ENCODE results near the gene PUSL1. TPM values are rescaled to one million over a fixed set of nuclear protein-coding genes. Genes with fewer than 3 reads are reported as not detected.

The PUSL1 gene
- total RNA-seq, 2 donors from 2014 or later, result 10.6 to 14.9 TPM

GRCh38 chr1:1349256-1350012 is 41.0 kb downstream of the PUSL1 start, which contains the start of gene DVL1:
DVL1 (minus strand) TSS chr1:1349418; CDS start chr1:1349065, 353 bp downstream.
- no peaks in the 10 kb centered on the region for H3K9me3 ChIP-seq (ENCODE audit: control insufficient read depth, low read length, poor library complexity, severe bottlenecking)
- peak; percentile 71 to 86 (median 79) for DNase-seq
- no peaks in the 10 kb centered on the region for H3K36me3 Mint-ChIP-seq (ENCODE audit: low read depth)
- no peak within 1 kb of the TSS for H3K27ac Mint-ChIP-seq
- H3K4me3 Mint-ChIP-seq, result peak within 1 kb of the TSS; percentile 74
- ATAC-seq, result peak; percentile 85
- peaks cover 11% of the 10 kb centered on the region for H3K27me3 Mint-ChIP-seq
- H3K4me1 Mint-ChIP-seq, result peaks cover 17% of the 10 kb centered on the region

- H3K36me3 Mint-ChIP-seq (ENCODE audit: low read depth), result no peaks in the 10 kb centered on the region
- H3K27ac Mint-ChIP-seq, result no peak overlapping the region
- DNase-seq (no peak), ATAC-seq (no peak)
- H3K27me3 Mint-ChIP-seq, result peaks cover 11% of the 10 kb centered on the region
- peaks cover 15% of the 10 kb centered on the region for H3K4me1 Mint-ChIP-seq
- H3K4me3 Mint-ChIP-seq, result peak overlapping the region; percentile 88
- H3K9me3 ChIP-seq (ENCODE audit: control insufficient read depth, low read length, poor library complexity, severe bottlenecking), result no peaks in the 10 kb centered on the region
Observed at GRCh38 chr1:1351511-1352427, 43.4 kb downstream of the PUSL1 start.

GRCh38 chr1:1352786-1353388 is 44.5 kb downstream of the PUSL1 start:
- Mint-ChIP-seq H3K36me3 (ENCODE audit: low read depth) (no peaks in the 10 kb centered on the region), H3K4me1 (peaks cover 13% of the 10 kb centered on the region), H3K4me3 (no peak overlapping the region), H3K27ac (no peak overlapping the region), H3K27me3 (peaks cover 11% of the 10 kb centered on the region)
- no peak for ATAC-seq
- H3K9me3 ChIP-seq (ENCODE audit: control insufficient read depth, low read length, poor library complexity, severe bottlenecking), result no peaks in the 10 kb centered on the region
- DNase-seq, result no peak

- ATAC-seq (no peak), DNase-seq (no peak)
- Mint-ChIP-seq H3K4me3 (peak overlapping the region; percentile 53), H3K4me1 (peaks cover 13% of the 10 kb centered on the region), H3K36me3 (ENCODE audit: low read depth) (no peaks in the 10 kb centered on the region), H3K27me3 (peaks cover 11% of the 10 kb centered on the region), H3K27ac (no peak overlapping the region)
- H3K9me3 ChIP-seq (ENCODE audit: control insufficient read depth, low read length, poor library complexity, severe bottlenecking), result no peaks in the 10 kb centered on the region
Observed at GRCh38 chr1:1353389-1354151, 45.2 kb downstream of the PUSL1 start.

GRCh38 chr1:1354271-1355247 is 46.2 kb downstream of the PUSL1 start:
- Mint-ChIP-seq H3K4me3 (no peak overlapping the region), H3K27me3 (peaks cover 11% of the 10 kb centered on the region), H3K27ac (no peak overlapping the region), H3K36me3 (ENCODE audit: low read depth) (no peaks in the 10 kb centered on the region), H3K4me1 (peaks cover 21% of the 10 kb centered on the region)
- DNase-seq (no peak), ATAC-seq (peak; percentile 33)
- no peaks in the 10 kb centered on the region for H3K9me3 ChIP-seq (ENCODE audit: control insufficient read depth, low read length, poor library complexity, severe bottlenecking)

- ATAC-seq, result peak; percentile 20
- DNase-seq, result peak in 1 of 3 donors; percentile 5
- no peaks in the 10 kb centered on the region for H3K9me3 ChIP-seq (ENCODE audit: control insufficient read depth, low read length, poor library complexity, severe bottlenecking)
- H3K4me3 Mint-ChIP-seq, result no peak overlapping the region
- H3K27ac Mint-ChIP-seq, result no peak overlapping the region
- H3K36me3 Mint-ChIP-seq (ENCODE audit: low read depth), result no peaks in the 10 kb centered on the region
- peaks cover 21% of the 10 kb centered on the region for H3K4me1 Mint-ChIP-seq
- H3K27me3 Mint-ChIP-seq, result peaks cover 11% of the 10 kb centered on the region
Observed at GRCh38 chr1:1355416-1355815, 47.0 kb downstream of the PUSL1 start.

GRCh38 chr1:1356166-1356795 is 47.9 kb downstream of the PUSL1 start:
- H3K27me3 Mint-ChIP-seq, result peaks cover 11% of the 10 kb centered on the region
- no peaks in the 10 kb centered on the region for H3K9me3 ChIP-seq (ENCODE audit: control insufficient read depth, low read length, poor library complexity, severe bottlenecking)
- DNase-seq (no peak), ATAC-seq (no peak)
- H3K36me3 Mint-ChIP-seq (ENCODE audit: low read depth), result no peaks in the 10 kb centered on the region
- H3K4me3 Mint-ChIP-seq, result no peak overlapping the region
- no peak overlapping the region for H3K27ac Mint-ChIP-seq
- H3K4me1 Mint-ChIP-seq, result peaks cover 21% of the 10 kb centered on the region

GRCh38 chr1:1356796-1357401 is 48.5 kb downstream of the PUSL1 start:
- peaks cover 11% of the 10 kb centered on the region for H3K27me3 Mint-ChIP-seq
- H3K36me3 Mint-ChIP-seq (ENCODE audit: low read depth), result no peaks in the 10 kb centered on the region
- no peak overlapping the region for H3K27ac Mint-ChIP-seq
- no peaks in the 10 kb centered on the region for H3K9me3 ChIP-seq (ENCODE audit: control insufficient read depth, low read length, poor library complexity, severe bottlenecking)
- ATAC-seq (no peak), DNase-seq (peak in 1 of 3 donors; percentile 4)
- peaks cover 21% of the 10 kb centered on the region for H3K4me1 Mint-ChIP-seq
- no peak overlapping the region for H3K4me3 Mint-ChIP-seq

- Mint-ChIP-seq H3K27ac (no peak overlapping the region), H3K4me1 (peaks cover 14% of the 10 kb centered on the region), H3K4me3 (no peak overlapping the region), H3K27me3 (peaks cover 2% of the 10 kb centered on the region), H3K36me3 (ENCODE audit: low read depth) (no peaks in the 10 kb centered on the region)
- DNase-seq (peak in 1 of 3 donors; percentile 9), ATAC-seq (no peak)
- H3K9me3 ChIP-seq (ENCODE audit: control insufficient read depth, low read length, poor library complexity, severe bottlenecking), result no peaks in the 10 kb centered on the region
Observed at GRCh38 chr1:1357871-1358432, 49.6 kb downstream of the PUSL1 start.

- Mint-ChIP-seq H3K27me3 (no peaks in the 10 kb centered on the region), H3K27ac (no peak within 1 kb of the TSS), H3K36me3 (ENCODE audit: low read depth) (no peaks in the 10 kb centered on the region), H3K4me3 (peak within 1 kb of the TSS; percentile 63), H3K4me1 (peaks cover 10% of the 10 kb centered on the region)
- no peaks in the 10 kb centered on the region for H3K9me3 ChIP-seq (ENCODE audit: control insufficient read depth, low read length, poor library complexity, severe bottlenecking)
- ATAC-seq (peak; percentile 21), DNase-seq (peak in 1 of 3 donors; percentile 6)
Observed at GRCh38 chr1:1358433-1359271, 50.3 kb downstream of the PUSL1 start, which contains the start of gene MXRA8. MXRA8 (minus strand) TSS chr1:1358555; CDS start chr1:1358504, 51 bp downstream.

Measured in T-helper 17 cell (primary cell).